PC-3 (cell line): Measurements from ENCODE around the gene IRF5.

Experiments used
- EZH2 ChIP-seq: fragments of 300-600 bp; sonication (generic); IDR thresholded peaks from one replicate; pipeline ENCODE4 v1.6.1; 2017; ENCODE audit warnings: antibody characterized with exemption, mild to moderate bottlenecking, low read length; ENCODE audit not compliant: unreplicated experiment
- EZH2phosphoT487 ChIP-seq: fragments of 300-600 bp; sonication (generic); IDR thresholded peaks from 2 replicates; pipeline ENCODE4 v1.6.1; 2018; ENCODE audit warnings: mild to moderate bottlenecking, antibody characterized with exemption, low read length, borderline replicate concordance
- TF ChIP-seq, protein P1 (sequence below): fragments of 300-600 bp; sonication (generic); conservative IDR thresholded peaks from 2 replicates; pipeline ENCODE4 v1.5.1; 2017; ENCODE audit warnings: antibody characterized with exemption, low read depth, mild to moderate bottlenecking, low read length

GRCh38 chr7:128937271-128937646 lies 468 bp upstream of the IRF5 start:
- TF ChIP-seq, protein P1, sequence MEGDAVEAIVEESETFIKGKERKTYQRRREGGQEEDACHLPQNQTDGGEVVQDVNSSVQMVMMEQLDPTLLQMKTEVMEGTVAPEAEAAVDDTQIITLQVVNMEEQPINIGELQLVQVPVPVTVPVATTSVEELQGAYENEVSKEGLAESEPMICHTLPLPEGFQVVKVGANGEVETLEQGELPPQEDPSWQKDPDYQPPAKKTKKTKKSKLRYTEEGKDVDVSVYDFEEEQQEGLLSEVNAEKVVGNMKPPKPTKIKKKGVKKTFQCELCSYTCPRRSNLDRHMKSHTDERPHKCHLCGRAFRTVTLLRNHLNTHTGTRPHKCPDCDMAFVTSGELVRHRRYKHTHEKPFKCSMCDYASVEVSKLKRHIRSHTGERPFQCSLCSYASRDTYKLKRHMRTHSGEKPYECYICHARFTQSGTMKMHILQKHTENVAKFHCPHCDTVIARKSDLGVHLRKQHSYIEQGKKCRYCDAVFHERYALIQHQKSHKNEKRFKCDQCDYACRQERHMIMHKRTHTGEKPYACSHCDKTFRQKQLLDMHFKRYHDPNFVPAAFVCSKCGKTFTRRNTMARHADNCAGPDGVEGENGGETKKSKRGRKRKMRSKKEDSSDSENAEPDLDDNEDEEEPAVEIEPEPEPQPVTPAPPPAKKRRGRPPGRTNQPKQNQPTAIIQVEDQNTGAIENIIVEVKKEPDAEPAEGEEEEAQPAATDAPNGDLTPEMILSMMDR, result no peak
- TF ChIP-seq EZH2phosphoT487 (no peak), EZH2 (no peak)
